ENCODE measurements around the gene MIOS. TPM values are rescaled to one million over a fixed set of nuclear protein-coding genes. Genes with fewer than 3 reads are reported as not detected.

The MIOS gene
- total and polyA plus RNA-seq, 2 of the 8 experiments (the other 6 are each of a cell fraction or from before 2014, with no cell fraction given): 15.5 to 50.7 TPM

DNA sequence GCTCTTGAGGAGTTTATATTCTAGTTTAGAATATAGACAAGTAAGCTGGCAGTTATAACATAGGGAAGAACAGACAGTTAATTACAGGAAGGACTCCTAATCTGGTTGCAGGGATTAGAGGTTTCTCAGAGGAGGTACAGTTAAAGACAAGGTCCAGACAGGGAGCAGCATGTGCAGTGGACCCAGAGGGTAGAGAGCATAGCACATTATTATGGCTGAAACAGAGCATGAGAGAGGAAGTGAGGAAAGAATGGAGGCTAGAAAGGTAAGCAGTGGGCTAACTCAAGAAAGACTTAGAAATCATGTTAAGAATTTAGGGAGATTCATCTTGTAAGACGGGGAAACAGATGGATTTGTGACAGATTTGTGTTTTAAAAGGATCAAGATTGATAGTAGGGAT lies 9.7 kb downstream of the MIOS start (continued):
- TF ChIP-seq SRF (IDR thresholded peaks at IDR 0.05; ENCODE audit: low read depth, low read length): no peak

All from H1 (cell line).